ENCODE results near the gene NR5A1.

The NR5A1 gene

GRCh38 chr9:124514125-124514524, 6.9 kb upstream of the NR5A1 start:
- DNase-seq (ENCODE audit: low spot score): no peak

- no peak for DNase-seq (ENCODE audit: low spot score)
These were observed 6.3 kb upstream of the NR5A1 start for GRCh38 chr9:124513376-124513994.

GRCh38 chr9:124512806-124513204, 5.6 kb upstream of the NR5A1 start:
- DNase-seq (ENCODE audit: low spot score): no peak

- DNase-seq (ENCODE audit: low spot score): no peak
These were observed 4.9 kb upstream of the NR5A1 start for GRCh38 chr9:124511891-124512805.

- no peak for DNase-seq (ENCODE audit: low spot score)
These were observed 4.2 kb upstream of the NR5A1 start for GRCh38 chr9:124511426-124511840.

GRCh38 chr9:124510650-124511425, 3.6 kb upstream of the NR5A1 start:
- no peak for DNase-seq (ENCODE audit: low spot score)

- DNase-seq (ENCODE audit: low spot score): no peak
These were observed 753 bp upstream of the NR5A1 start for GRCh38 chr9:124507880-124508423.

- DNase-seq (ENCODE audit: low spot score): no peak
These were observed 766 bp downstream of the NR5A1 start for GRCh38 chr9:124506433-124506832.

GRCh38 chr9:124505901-124506346, 1.3 kb downstream of the NR5A1 start:
- no peak for DNase-seq (ENCODE audit: low spot score)

GRCh38 chr9:124505006-124505900, 1.9 kb downstream of the NR5A1 start:
- DNase-seq (ENCODE audit: low spot score): no peak

- no peak for DNase-seq (ENCODE audit: low spot score)
These were observed 2.6 kb downstream of the NR5A1 start for GRCh38 chr9:124504530-124505005.

- no peak for DNase-seq (ENCODE audit: low spot score)
These were observed 3.3 kb downstream of the NR5A1 start for GRCh38 chr9:124503713-124504529.

- no peak for DNase-seq (ENCODE audit: low spot score)
These were observed 4.2 kb downstream of the NR5A1 start for GRCh38 chr9:124502711-124503702.

- DNase-seq (ENCODE audit: low spot score): no peak
These were observed 5.4 kb downstream of the NR5A1 start for GRCh38 chr9:124501771-124502320.

GRCh38 chr9:124500796-124501611, 6.2 kb downstream of the NR5A1 start:
- no peak for DNase-seq (ENCODE audit: low spot score)

- DNase-seq (ENCODE audit: low spot score): no peak
These were observed 7.0 kb downstream of the NR5A1 start for GRCh38 chr9:124500028-124500795.

- DNase-seq (ENCODE audit: low spot score): no peak
These were observed 8.0 kb downstream of the NR5A1 start for GRCh38 chr9:124499216-124499615.
